GM21528 (cell line): ENCODE results near the gene TRIM33.
"Not testable (repeated sequence)": the region's sequence is repeated elsewhere in the genome, so short reads cannot be mapped to it uniquely, and the experiment has no call there.

Experiments used
- ATAC-seq: cut with Tn5 transposase; IDR thresholded peaks from one replicate; pipeline ENCODE4 v1.9.1; 2021; ENCODE audit warnings: mild to moderate bottlenecking, moderate library complexity; ENCODE audit not compliant: unreplicated experiment, low FRiP score

The TRIM33 gene

GRCh38 chr1:114363230-114363629 is 147.8 kb downstream of the TRIM33 start:
- not testable (repeated sequence) for ATAC-seq

DNA sequence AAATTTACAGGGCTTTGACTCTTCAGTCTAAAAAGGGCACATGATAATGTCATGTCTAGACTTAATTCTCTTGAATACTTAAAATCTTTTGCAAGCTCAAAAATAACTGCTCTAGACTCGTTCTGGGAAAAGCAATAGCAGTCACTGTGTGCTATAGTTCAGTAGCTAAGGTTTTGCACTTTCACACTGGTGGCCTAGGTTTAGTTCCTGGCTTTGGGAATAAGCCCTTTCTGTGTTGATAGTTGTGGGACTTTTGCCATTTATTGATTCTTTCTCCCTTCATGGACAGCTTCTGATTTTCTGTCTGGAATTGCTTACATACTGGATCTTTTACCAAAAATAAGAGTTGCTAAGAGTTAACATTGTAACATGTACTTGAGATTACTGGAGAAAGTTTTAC is 151.2 kb downstream of the TRIM33 start:
- no peak for ATAC-seq

DNA sequence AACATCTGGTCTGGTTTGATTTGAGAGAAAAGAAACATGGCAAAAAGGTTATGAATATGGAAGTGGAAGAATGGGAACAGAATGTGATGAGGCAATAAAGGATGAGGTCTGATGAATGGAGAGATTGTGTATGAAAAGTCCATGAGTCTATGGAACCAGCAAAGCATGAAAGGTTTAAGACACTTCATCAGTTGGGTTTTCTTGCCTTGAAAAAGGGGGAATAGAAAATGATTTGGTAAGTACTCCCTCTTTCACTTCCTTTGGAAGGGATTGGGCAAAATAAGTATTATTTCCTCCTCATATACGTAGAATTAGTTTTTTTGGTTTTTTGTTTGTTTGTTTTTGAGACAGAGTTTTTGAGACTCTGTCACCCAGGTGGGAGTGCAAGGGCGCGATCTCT is 155.8 kb downstream of the TRIM33 start:
- ATAC-seq: no peak

- ATAC-seq: no peak
Measured at GRCh38 chr1:114353262-114353661, 157.7 kb downstream of the TRIM33 start.

GRCh38 chr1:114352797-114353196 is 158.2 kb downstream of the TRIM33 start:
- no peak for ATAC-seq

DNA sequence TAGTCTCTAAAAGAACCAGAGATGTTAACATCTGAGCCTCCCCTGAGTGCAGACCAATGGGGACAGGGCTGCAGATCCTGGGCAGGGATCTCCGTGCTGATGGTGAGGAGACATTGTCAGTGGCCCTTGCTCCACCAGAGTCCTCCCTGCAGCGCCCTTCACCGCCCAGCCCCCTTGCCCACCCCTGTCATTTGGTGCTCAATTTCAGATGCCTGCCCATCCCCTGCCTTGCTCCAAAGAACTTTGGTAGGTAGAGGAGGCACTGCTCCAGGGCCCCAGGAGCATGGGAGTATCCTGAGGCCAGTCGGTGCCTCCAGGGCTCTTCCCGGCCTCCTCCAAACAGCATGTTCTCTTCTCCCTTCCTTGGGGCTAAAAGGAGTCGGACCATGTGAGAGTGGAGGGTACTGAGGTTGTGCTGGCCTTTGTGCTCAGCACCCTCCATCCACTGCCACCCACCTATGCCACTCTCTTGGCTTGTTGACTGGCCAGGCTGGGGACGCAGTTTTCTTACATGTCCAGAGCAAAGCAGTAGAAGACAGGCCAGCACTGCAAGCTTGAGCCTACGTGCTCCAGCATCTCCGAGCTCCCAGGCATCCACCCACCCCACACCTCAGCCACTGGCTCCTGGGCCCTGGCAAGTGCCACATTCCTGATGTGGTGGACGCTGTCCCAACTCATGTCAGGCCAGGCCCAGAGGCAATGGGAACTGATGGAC is 160.1 kb downstream of the TRIM33 start:
- ATAC-seq: no peak

DNA sequence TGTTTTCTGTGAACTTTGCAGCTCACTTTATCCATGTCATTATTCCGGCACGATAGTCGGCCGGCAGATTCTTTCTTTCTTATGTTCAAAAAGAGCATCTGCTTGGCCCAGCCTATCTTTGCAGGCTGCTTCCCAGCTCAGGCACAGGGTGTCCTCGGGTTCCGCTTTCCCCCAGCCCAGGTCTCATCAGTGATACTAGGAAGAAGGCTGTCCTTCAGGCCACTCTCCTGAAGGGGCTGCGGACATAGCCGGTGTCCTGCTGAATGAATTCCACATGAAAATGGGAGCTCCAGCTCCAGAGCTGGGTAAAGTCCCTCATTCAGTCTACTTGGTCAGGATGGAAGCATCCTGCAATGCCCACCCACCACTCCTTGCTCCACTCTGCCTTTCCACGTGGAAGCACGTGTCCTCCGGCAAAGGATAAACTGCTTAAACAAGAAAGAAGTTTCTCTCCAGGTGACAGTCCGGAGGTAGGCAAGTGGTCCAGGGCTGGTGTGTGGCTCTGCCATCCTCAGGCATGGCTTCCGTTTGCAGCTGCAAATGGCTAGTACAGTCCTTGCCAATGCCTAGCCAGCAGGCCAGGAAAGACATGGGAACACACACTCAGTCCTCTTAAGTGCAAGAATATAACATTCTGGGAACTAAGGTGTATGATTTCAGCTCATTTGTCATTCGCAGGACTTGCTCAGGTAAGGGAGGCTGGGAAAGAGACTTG is 161.0 kb downstream of the TRIM33 start:
- ATAC-seq: no peak

- no peak for ATAC-seq
Measured at GRCh38 chr1:114347431-114348209, 163.4 kb downstream of the TRIM33 start.

GRCh38 chr1:114346480-114347029 is 164.4 kb downstream of the TRIM33 start:
- ATAC-seq: peak; percentile 98

- ATAC-seq: peak; percentile 51
Measured at GRCh38 chr1:114345930-114346479, 165.0 kb downstream of the TRIM33 start.

DNA sequence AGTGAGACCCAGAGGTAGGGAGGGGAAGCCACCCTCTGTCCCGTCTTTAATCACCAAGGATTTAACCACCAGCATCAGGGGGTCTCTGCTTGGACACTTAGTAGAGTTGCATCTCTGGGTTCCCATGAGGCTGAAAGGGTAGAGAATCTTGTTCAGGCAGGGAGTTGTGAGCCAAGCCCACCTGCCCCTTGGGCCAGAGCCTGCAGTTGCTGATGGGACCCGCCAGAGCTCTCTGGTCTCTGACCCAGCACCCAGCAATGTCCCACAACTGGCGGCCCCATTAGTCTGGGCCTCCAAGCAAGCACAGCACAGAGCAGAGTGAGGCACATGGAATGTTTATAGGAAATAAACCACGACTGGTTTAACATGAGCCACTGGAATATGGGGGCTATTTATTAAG is 166.3 kb downstream of the TRIM33 start:
- ATAC-seq: no peak
